ENCODE measurements around the gene DNAH2. TPM values are rescaled to one million over a fixed set of nuclear protein-coding genes. Genes with fewer than 3 reads are reported as not detected.

Gene DNAH2
- total RNA-seq, 1 experiment from 2014 or later = 2.0 TPM

DNA sequence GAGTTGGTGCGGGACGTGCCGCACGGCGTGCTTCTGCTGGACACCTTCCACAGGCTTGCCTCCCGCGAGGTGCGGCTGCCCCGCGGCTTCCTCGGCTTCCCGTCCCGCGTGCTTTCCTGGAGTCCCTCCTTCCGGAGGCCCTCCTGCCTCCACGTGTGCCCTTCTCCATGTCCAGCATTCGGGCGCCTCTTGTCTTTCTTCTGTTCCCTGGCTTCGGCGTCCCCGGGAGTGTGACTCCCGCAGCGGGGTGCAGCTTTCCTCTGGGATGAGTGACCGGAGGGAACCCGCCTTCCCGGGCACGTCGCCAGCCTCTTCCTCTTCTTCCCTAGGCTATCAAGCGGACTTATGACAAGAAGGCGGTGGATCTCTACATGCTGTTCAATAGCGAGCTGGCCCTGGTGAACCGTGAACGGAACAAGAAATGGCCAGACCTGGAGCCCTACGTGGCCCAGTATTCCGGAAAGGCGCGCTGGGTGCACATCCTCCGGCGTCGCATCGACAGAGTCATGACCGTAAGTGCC is 23.0 kb downstream of the DNAH2 start:
- ChIA-PET POLR2A (no interaction called here), CTCF (no interaction called here), RAD21 (ENCODE audit: low non-redundant PET in 1 of 2, low total read pairs in 2 of 2, uncharacterized antibody in 2 of 2, unreplicated experiment in 2 of 2) (no interaction called here)
- Histone ChIP-seq H3K4me2 (ENCODE audit: low read length) (no peak overlapping the region), H3K9ac (ENCODE audit: low read length) (no peak overlapping the region), H3K4me3 (replicated peaks in 1 of 2; ENCODE audit: low read depth in 1 of 2, low read length in 2 of 2) (no peak overlapping the region), H3K36me3 (ENCODE audit: control insufficient read depth in 1 of 2, insufficient read depth in 2 of 2, low read length in 2 of 2) (no peaks in the 10 kb centered on the region), H3K9me3 (ENCODE audit: control insufficient read depth in 1 of 2, insufficient read depth in 1 of 2, low read depth in 1 of 2, low read length in 2 of 2) (no peaks in the 10 kb centered on the region), H2AFZ (ENCODE audit: low read depth, low read length, poor library complexity, severe bottlenecking) (no peak overlapping the region), H4K20me1 (ENCODE audit: insufficient read depth) (no peaks in the 10 kb centered on the region), H3K27me3 (ENCODE audit: insufficient read depth, low read length) (no peaks in the 10 kb centered on the region), H3K79me2 (ENCODE audit: insufficient read depth, low read length) (no peaks in the 10 kb centered on the region), H3K4me1 (ENCODE audit: control insufficient read depth in 1 of 2, insufficient read depth in 2 of 2, low read length in 2 of 2) (peaks cover 4 to 8% of the 10 kb centered on the region in 2 experiments; a peak in 3 of 4 replicates), H3K27ac (ENCODE audit: low read depth, low read length) (no peak overlapping the region), H3K9me2 (ENCODE audit: insufficient read depth) (no peaks in the 10 kb centered on the region)
- no TSS peak for BruUV-seq (replicated peaks)
- no peak for TF ChIP-seq SRF (IDR thresholded peaks at IDR 0.05; ENCODE audit: low read depth)
- no peak for TF ChIP-seq EGR1 (IDR thresholded peaks at IDR 0.05; ENCODE audit: low read depth)
- no peak for TF ChIP-seq JUND (IDR thresholded peaks at IDR 0.05)
- TF ChIP-seq FOSL1 (IDR thresholded peaks at IDR 0.05; ENCODE audit: low read depth) = no peak
- no peak for TF ChIP-seq POLR2AphosphoS5 (IDR thresholded peaks at IDR 0.05; ENCODE audit: low read depth, low read length)
- no peak for TF ChIP-seq ZNF274 (IDR thresholded peaks at IDR 0.05; ENCODE audit: low read depth, low read length)
- TF ChIP-seq ZFX (IDR thresholded peaks at IDR 0.05) = no peak
- TF ChIP-seq, protein P1, sequence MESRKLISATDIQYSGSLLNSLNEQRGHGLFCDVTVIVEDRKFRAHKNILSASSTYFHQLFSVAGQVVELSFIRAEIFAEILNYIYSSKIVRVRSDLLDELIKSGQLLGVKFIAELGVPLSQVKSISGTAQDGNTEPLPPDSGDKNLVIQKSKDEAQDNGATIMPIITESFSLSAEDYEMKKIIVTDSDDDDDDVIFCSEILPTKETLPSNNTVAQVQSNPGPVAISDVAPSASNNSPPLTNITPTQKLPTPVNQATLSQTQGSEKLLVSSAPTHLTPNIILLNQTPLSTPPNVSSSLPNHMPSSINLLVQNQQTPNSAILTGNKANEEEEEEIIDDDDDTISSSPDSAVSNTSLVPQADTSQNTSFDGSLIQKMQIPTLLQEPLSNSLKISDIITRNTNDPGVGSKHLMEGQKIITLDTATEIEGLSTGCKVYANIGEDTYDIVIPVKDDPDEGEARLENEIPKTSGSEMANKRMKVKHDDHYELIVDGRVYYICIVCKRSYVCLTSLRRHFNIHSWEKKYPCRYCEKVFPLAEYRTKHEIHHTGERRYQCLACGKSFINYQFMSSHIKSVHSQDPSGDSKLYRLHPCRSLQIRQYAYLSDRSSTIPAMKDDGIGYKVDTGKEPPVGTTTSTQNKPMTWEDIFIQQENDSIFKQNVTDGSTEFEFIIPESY (IDR thresholded peaks at IDR 0.05; ENCODE audit: extremely low read depth, insufficient replicate concordance, low read length) = no peak
- TF ChIP-seq TCF7L2 (IDR thresholded peaks at IDR 0.05; ENCODE audit: borderline replicate concordance, extremely low read depth, insufficient read depth, insufficient read length) = no peak
- TF ChIP-seq ELF1 (IDR thresholded peaks at IDR 0.05; ENCODE audit: borderline replicate concordance, low read depth) = no peak
- no peak for TF ChIP-seq POLR2A (IDR thresholded peaks at IDR 0.05; ENCODE audit: borderline replicate concordance, extremely low read depth, insufficient read depth, insufficient read length)
- DNase-seq (ENCODE audit: low read depth, low spot score) (no peak), ATAC-seq (no peak)
- intact Hi-C loops (cut with micrococcal nuclease) = loop anchor here (5.0 kb wide), 2 partner anchors 102 to 252 kb away; no protein-coding TSS in a partner anchor
